HCT116 (cell line): ENCODE results near the gene FAM193A. TPM values are rescaled to one million over a fixed set of nuclear protein-coding genes. Genes with fewer than 3 reads are reported as not detected.

Experiments
- ATAC-seq: fragments of 200-7000 bp; cut with Tn5 transposase; 2 replicates; pipeline ENCODE4 v1.9.1; 2020; ENCODE audit warnings: mild to moderate bottlenecking, moderate library complexity
- BruUV-seq: library from RNA; stranded (reverse); fragments of 400-500 nt; replicated peaks from 2 replicates; lab custom pipeline; 2021; lab: Mats Ljungman, UMichigan
- CTCF ChIA-PET: fragments of 300-600 bp; sonication (Branson Sonifier 250); formaldehyde crosslinking; loops from one replicate; lab custom pipeline; 2021; ENCODE audit warnings: antibody characterized with exemption; lab: Charles Lee
- POLR2A ChIA-PET: fragments of 300-600, 350-600 bp; sonication (Branson Sonifier 250); formaldehyde crosslinking; loops from one replicate; lab custom pipeline; 2021; ENCODE audit warnings: antibody characterized with exemption; lab: Charles Lee
- RAD21 ChIA-PET, 2 experiments: fragments of 300-600 bp; sonication (Branson Sonifier 250); formaldehyde crosslinking; loops; one replicate each; lab custom pipeline; 2023; ENCODE audit warnings: low total read pairs in 2 of 2; ENCODE audit not compliant: uncharacterized antibody in 2 of 2, unreplicated experiment in 2 of 2, low non-redundant PET in 1 of 2; lab: Charles Lee
- DNase-seq: peaks from one replicate; pipeline ENCODE4 v3.0.0-alpha.2; 2010; ENCODE audit warnings: low read depth, low spot score
- H2AFZ ChIP-seq: fragments of 200-600 bp; shearing (Covaris generic), sonication (generic); 2 replicates; pipeline ENCODE4 v1.6.1; 2017; ENCODE audit warnings: low read depth, mixed run types, mixed read lengths, antibody characterized with exemption, low read length; ENCODE audit not compliant: poor library complexity, severe bottlenecking
- H3K27ac ChIP-seq: 2 replicates; pipeline ENCODE4 v1.5.1; 2012; ENCODE audit warnings: low read depth, low read length
- H3K27me3 ChIP-seq: fragments of 200-600 bp; sonication (generic); 2 replicates; pipeline ENCODE4 v1.6.1; 2016; ENCODE audit warnings: mixed run types, low read length, mixed read lengths; ENCODE audit not compliant: insufficient read depth
- H3K36me3 ChIP-seq, 2 experiments: fragments of 200-500 bp in 1 of 2; fragments of 200-600 bp in 1 of 2; sonication (Bioruptor generic) in 1 of 2; sonication (generic) in 1 of 2; 2 replicates each; pipeline versions ENCODE4 v1.5.1 to v1.6.1; 2014 to 2016; ENCODE audit warnings: low read length in 2 of 2, inconsistent platforms in 1 of 2, mixed read lengths in 1 of 2, mixed run types in 1 of 2; ENCODE audit not compliant: insufficient read depth in 2 of 2, control insufficient read depth in 1 of 2
- H3K4me1 ChIP-seq, 2 experiments: fragments of 200-600 bp in 1 of 2; sonication (generic) in 1 of 2; 2 replicates each; pipeline versions ENCODE4 v1.5.1 to v1.6.1; 2012 to 2017; ENCODE audit warnings: low read length in 2 of 2, inconsistent platforms in 1 of 2, mild to moderate bottlenecking in 1 of 2, mixed read lengths in 1 of 2, mixed run types in 1 of 2, moderate library complexity in 1 of 2; ENCODE audit not compliant: insufficient read depth in 2 of 2, control insufficient read depth in 1 of 2
- H3K4me2 ChIP-seq: fragments of 200-600 bp; sonication (generic); 2 replicates; pipeline ENCODE4 v1.6.1; 2017; ENCODE audit warnings: mixed run types, low read length, mixed read lengths
- H3K4me3 ChIP-seq, 2 experiments: fragments of 200-600 bp in 1 of 2; sonication (generic) in 1 of 2; replicated peaks in 1 of 2; 2 replicates each; pipeline ENCODE4 v1.5.1; 2011 to 2016; ENCODE audit warnings: low read length in 2 of 2, control low read depth in 1 of 2, low read depth in 1 of 2, mild to moderate bottlenecking in 1 of 2, mixed read lengths in 1 of 2, mixed run types in 1 of 2
- H3K79me2 ChIP-seq: fragments of 200-600 bp; sonication (generic); 2 replicates; pipeline ENCODE4 v1.6.1; 2017; ENCODE audit warnings: mild to moderate bottlenecking, mixed run types, low read length, moderate library complexity, mixed read lengths; ENCODE audit not compliant: insufficient read depth
- H3K9ac ChIP-seq: fragments of 200-600 bp; sonication (generic); 2 replicates; pipeline ENCODE4 v1.6.1; 2016; ENCODE audit warnings: low read length, mixed read lengths
- H3K9me2 ChIP-seq: fragments of 200-600 bp; sonication (generic), shearing (Covaris generic); 2 replicates; pipeline ENCODE4 v1.6.1; 2017; ENCODE audit warnings: mixed run types, mild to moderate bottlenecking, moderate library complexity; ENCODE audit not compliant: insufficient read depth
- H3K9me3 ChIP-seq, 2 experiments: fragments of 200-500 bp in 1 of 2; fragments of 200-600 bp in 1 of 2; sonication (Bioruptor generic) in 1 of 2; sonication (generic) in 1 of 2; 2 replicates each; pipeline ENCODE4 v1.6.1; 2014 to 2017; ENCODE audit warnings: low read length in 2 of 2, mixed read lengths in 2 of 2, inconsistent platforms in 1 of 2, low read depth in 1 of 2, mild to moderate bottlenecking in 1 of 2, mixed run types in 1 of 2, moderate library complexity in 1 of 2; ENCODE audit not compliant: control insufficient read depth in 1 of 2, insufficient read depth in 1 of 2
- H4K20me1 ChIP-seq: fragments of 200-600 bp; sonication (generic), shearing (Covaris generic); 2 replicates; pipeline ENCODE4 v1.6.1; 2017; ENCODE audit warnings: mixed run types, mild to moderate bottlenecking, moderate library complexity; ENCODE audit not compliant: insufficient read depth
- ATF3 ChIP-seq: IDR thresholded peaks from 2 replicates; pipeline ENCODE4 v1.6.1; 2012
- CEBPB ChIP-seq: IDR thresholded peaks from 2 replicates; pipeline ENCODE4 v1.6.1; 2012; ENCODE audit warnings: low read depth
- EGR1 ChIP-seq: IDR thresholded peaks from 2 replicates; pipeline ENCODE4 v1.6.1; 2012; ENCODE audit warnings: low read depth
- FOSL1 ChIP-seq: IDR thresholded peaks from 2 replicates; pipeline ENCODE4 v1.6.1; 2012; ENCODE audit warnings: low read depth
- JUND ChIP-seq: IDR thresholded peaks from 2 replicates; pipeline ENCODE4 v1.6.1; 2012
- MAX ChIP-seq: IDR thresholded peaks from 2 replicates; pipeline ENCODE4 v1.6.1; 2012
- POLR2A ChIP-seq: IDR thresholded peaks from 2 replicates; pipeline ENCODE4 v1.7.0; 2011; ENCODE audit warnings: borderline replicate concordance; ENCODE audit not compliant: insufficient read depth, insufficient read length; ENCODE audit errors: extremely low read depth
- POLR2AphosphoS5 ChIP-seq: IDR thresholded peaks from 2 replicates; pipeline ENCODE4 v1.6.1; 2011; ENCODE audit warnings: mild to moderate bottlenecking, low read depth, low read length, moderate library complexity
- RAD21 ChIP-seq: IDR thresholded peaks from 2 replicates; pipeline ENCODE4 v1.6.1; 2012; ENCODE audit warnings: low read depth, mild to moderate bottlenecking
- SRF ChIP-seq: IDR thresholded peaks from 2 replicates; pipeline ENCODE4 v1.6.1; 2012; ENCODE audit warnings: low read depth
- ZBTB33 ChIP-seq: IDR thresholded peaks from 2 replicates; pipeline ENCODE4 v1.6.1; 2011; ENCODE audit warnings: mild to moderate bottlenecking, low read length, moderate library complexity; ENCODE audit not compliant: insufficient replicate concordance; ENCODE audit errors: extremely low read depth
- ZNF274 ChIP-seq: fragments of 200-500 bp; sonication (Bioruptor generic); IDR thresholded peaks from 2 replicates; pipeline ENCODE4 v1.6.1; 2014; ENCODE audit warnings: mild to moderate bottlenecking, low read depth, low read length, inconsistent platforms
- intact Hi-C: fragments of 100-400 bp; cut with micrococcal nuclease; formaldehyde crosslinking; loops from 2 replicates; pipeline ENCODE4 v1.10.0; 2022
- total RNA-seq: library from RNA; stranded (reverse); gene quantifications from one replicate; pipeline ENCODE4 v1.2.1, GENCODE V29; 2021; ENCODE audit not compliant: unreplicated experiment

FAM193A gene
- total RNA-seq, 1 experiment from 2014 or later: 15.7 TPM

- no peaks in the 10 kb centered on the region for H3K9me2 ChIP-seq
- H3K4me2 ChIP-seq: no peak overlapping the region
- ChIA-PET CTCF (no interaction called here), RAD21 (no interaction called here), POLR2A (no interaction called here)
- no peak for TF ChIP-seq JUND
- TF ChIP-seq MAX: no peak
- TF ChIP-seq ATF3: no peak
- no peak for TF ChIP-seq FOSL1
- TF ChIP-seq POLR2A: no peak
- TF ChIP-seq SRF: no peak
- no peak for TF ChIP-seq EGR1
- TF ChIP-seq POLR2AphosphoS5: no peak
- TF ChIP-seq RAD21: no peak
- TF ChIP-seq ZBTB33: no peak
- TF ChIP-seq CEBPB: no peak
- no peak for TF ChIP-seq ZNF274
- DNase-seq (no peak), ATAC-seq (no peak)
- no peaks in the 10 kb centered on the region for H4K20me1 ChIP-seq
- H3K79me2 ChIP-seq: peaks cover 20% of the 10 kb centered on the region
- peaks cover 0 to 13% of the 10 kb centered on the region in 2 experiments; a peak in 3 of 4 replicates for H3K36me3 ChIP-seq
- H3K4me1 ChIP-seq: peaks cover 14 to 28% of the 10 kb centered on the region in 2 experiments; a peak in 3 of 4 replicates
- no TSS peak for BruUV-seq
- no peak overlapping the region for H3K4me3 ChIP-seq
- no peak overlapping the region for H3K27ac ChIP-seq
- no peak overlapping the region for H3K9ac ChIP-seq
- intact Hi-C loops: loop anchor here (10.0 kb wide), 1 partner anchor 489 kb away; no protein-coding TSS in a partner anchor
- no peaks in the 10 kb centered on the region for H3K9me3 ChIP-seq
- H3K27me3 ChIP-seq: no peaks in the 10 kb centered on the region
- no peak overlapping the region for H2AFZ ChIP-seq
Measured at GRCh38 chr4:2713337-2713736, 176.9 kb downstream of the FAM193A start.
